Bone marrow (tissue), 2 donors: ENCODE measurements around the gene RUFY4.
"Not testable (repeated sequence)": the region's sequence is repeated elsewhere in the genome, so short reads cannot be mapped to it uniquely, and the experiment has no call there.

Source experiments
- DNase-seq, 2 donors: peaks; one replicate each; lab custom pipeline; 2025; lab: John Stamatoyannopoulos, UW

Gene RUFY4

DNA sequence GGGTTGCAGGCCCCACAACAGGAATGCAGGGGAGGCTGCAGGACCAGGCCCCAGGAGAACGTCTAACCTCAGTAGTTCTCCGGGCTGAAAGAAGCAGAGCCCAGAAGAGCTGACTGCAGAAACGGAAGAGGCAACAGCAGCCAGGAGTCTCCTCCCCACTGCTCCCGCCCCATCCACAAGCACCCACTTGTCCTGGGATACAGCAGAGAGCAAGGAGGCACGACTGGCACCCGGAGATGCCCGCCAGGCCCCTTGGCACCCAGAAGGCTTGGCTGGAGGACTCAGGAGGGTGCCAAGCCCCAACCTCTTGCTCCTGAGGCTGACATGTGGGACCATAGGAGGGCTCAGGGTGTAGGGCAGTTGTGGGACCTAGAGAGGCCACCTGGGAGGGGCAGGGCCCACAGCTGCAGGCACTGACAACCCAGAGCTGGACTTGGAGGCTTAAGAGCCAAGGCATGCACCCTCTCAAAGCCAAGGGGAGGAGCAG, 37.2 kb upstream of the RUFY4 start:
- DNase-seq = no peak

DNA sequence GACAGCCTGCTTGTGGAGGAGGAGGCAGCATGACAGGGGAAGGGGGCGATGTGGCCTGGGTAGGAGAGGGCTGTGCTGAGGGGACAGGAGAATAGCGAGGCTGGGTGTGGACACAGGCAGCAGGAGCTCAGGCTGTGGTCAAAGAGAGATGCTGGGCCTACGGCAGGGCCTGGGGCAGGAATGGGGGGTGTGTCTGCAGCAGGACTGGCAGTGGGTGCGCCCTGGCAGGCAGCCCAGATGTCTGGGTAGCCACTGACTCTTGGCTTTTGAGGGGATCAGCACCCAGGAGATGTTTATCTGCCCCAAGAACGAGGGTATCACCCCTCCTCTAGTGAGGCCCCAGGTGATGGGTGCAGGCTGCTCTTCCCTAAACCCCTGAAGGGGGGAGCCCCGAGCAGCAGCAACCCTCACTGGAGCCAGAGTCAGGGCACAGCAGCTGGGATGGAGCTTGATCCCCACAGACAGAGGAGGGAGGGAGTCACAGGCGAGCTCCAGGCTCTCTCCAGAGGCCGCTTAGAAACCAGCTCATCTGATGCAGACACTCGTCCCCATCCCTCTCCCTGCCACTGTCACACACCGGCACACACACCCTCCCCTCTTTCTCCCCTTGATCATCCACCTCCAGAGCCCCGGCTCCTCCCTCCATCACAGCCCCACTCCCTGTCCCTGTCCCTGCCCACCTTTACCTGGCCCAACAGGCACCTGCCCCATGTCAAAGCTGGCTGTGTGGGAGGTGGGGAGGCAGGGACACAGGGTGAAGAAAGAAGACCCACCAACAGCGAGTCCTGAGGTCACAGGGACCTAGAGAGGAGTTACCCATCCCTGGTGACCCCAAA, 36.5 kb upstream of the RUFY4 start:
- no peak for DNase-seq

DNA sequence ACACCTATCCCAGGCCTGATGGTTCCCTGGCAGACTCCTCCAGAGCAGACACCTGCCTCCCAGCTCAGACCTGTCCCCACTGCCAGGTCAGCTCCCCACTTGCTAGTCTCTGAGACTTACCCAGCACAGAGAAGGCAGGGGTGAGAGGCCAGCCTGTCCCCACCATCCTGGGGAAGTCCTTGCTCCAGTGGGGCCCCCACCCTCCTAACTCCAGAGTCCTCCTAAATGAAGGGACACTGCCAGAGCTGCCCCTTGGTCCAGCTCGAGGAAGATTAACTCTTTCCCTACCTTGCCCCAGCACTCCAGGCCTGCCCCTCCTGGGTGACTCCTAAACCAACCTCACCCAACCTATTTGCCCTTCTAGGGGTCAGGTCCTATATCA, 35.9 kb upstream of the RUFY4 start:
- no peak for DNase-seq

DNA sequence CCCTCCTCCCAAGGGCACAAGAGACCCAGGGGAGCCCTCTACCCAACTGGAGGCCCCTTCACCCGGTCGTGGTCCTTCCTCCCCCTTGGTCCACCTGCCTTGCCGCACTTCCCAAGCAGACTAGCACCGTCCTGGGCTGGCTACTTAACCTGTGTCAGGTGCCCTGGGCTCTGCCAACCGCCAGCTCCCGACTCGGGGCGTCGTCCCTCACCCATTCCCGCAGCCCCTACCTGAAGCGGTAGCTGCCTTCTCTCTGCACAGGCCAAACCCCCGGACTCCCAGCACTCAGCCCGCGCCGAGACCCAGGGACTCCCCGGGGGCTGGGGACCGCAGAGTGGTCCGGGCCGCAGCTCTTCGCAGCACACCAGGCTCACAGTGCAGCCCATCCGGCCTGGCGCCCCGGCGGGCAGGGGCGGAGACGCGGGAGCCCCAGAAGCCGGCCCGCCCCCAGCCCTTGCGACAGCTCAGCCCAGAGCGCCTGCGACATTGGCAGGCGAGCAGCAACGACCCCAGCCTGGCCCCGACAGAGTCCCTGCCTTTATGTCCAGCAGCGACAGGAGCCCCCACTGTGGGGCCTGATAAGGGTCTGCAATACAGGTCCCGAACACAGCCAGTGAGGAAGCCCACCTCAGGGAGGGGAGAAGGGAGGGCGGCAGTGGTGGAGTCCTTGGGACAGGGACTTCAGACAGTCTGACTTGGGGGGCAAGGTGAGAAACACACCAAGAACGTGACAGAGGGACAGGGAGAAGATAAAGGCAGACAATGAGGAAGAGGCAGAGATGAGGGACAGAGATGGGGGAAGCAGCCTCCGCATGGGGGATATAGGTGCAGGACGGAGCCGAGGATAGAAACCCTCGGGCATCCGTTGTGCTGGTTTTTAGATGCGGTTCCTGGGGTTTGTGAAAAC, 35.2 kb upstream of the RUFY4 start:
- no peak for DNase-seq

DNA sequence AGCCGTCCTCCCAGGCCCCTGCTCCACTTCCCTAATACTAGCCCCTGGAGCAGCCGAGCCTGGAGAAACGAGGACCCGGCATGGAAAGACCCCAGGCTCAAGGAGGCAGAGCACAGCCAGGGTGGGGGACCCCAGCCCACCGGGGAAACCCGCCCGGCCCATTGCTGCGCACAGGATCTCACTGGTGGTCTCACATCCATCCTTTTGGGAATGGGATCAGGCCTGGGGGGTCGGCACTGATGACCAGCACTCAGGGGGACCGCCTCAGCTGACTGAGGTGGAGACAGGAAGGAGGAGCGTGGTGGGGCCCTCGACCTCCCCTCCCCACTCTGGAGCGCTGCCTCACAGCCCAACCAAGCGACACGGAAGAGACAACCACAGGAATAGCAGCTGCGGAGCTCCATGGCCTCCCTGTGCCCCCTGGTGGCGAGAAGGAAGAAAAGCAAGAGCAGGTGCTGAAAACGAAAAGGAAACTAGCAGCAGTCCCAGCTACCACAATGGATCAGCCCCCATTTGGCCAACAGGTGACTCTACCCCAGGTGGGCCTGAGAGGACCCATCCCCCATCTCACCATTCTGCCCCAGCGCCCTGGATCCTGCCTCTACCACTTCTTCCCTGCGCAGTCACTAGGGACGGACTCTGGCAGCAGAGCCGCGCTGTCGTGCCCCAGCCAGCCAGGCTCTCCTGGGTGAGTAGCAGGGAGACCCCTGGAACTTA, 34.4 kb upstream of the RUFY4 start:
- peak; percentile 28 to 83 for DNase-seq

DNA sequence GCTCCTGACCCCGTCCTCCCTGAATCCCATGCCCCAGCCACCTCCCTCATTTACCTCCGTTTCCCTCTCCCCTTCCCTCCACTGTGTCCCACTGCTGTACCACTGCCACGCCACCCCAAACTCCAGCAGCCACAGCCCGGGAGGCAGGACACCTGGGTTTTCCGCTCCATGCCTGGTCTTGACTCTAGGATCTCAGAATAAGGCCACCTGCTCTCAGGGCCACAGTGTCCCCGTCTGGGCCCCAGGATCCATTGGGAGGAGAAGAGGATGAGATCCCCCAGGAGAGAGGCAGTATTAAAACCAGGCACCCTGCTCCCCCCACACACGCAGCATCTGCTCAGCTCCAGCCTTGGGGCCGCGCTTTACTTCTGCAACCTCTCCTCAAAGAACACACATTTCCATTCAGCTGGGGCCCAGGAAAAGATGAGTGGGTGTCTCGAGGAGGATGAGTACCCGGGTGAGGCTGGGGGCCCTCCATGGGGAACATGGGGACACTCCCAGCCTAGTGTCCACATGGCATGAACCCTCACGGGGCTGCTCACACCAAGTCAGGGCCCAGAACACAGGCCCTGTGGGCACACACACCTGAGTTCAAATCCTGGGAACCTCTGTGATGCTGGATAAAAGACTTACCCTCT, 33.5 kb upstream of the RUFY4 start:
- no peak for DNase-seq

DNA sequence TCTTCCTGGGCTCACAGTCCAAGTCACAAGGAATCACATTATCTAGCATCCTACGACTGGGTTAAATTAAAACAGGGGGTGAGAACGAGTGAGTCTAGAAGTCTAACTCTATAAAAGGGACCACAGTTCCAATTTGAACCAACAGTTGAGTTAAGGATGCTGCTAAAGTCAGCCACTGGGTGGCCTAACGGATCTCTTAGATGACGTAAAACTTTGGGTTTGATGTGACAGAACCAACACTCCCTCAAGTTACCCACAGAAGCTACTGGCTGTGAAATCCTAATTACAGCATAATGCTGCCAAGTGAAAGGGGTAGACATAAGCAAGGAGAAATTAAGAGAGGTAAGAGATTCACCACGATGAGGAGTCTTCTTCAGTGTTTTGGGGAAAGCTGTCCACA, 32.7 kb upstream of the RUFY4 start:
- no peak for DNase-seq

DNA sequence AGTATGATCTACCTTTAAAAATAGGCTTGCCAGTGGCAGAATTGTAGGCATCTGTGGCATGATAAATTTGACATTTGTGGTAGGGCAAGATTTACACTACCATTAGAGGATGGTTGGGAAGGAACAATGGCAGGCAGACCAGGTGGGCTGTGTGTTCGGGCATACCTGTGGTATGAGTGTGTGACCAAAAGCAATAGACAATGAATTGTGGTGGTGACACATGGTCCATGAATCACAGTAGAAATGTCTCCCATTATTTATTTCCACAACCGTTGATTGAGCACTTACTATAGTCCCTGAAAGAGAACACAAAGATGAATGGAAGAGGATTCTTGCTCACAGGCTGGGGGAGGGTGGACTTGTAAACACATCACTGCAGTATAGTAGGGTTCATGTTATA, 29.9 kb upstream of the RUFY4 start:
- no peak for DNase-seq

DNA sequence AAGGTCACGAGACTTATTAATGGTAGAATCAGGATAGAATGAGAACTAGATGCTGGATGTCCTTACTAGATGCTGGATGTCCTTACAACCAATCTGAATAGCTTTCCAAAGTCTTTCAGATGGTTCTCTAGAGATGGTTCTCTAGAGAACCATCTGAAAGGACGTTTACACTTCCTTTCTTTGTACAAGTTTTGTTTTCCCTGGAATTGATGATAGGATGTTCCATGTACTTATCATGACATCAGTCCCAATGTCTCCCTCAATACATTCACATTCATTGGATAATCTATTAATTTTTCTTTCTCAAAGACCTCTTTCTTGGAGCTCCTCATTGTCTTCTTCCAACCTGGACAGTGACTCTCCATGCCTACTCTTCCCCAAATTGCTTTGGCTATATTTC, 28.2 kb upstream of the RUFY4 start:
- no peak for DNase-seq

DNA sequence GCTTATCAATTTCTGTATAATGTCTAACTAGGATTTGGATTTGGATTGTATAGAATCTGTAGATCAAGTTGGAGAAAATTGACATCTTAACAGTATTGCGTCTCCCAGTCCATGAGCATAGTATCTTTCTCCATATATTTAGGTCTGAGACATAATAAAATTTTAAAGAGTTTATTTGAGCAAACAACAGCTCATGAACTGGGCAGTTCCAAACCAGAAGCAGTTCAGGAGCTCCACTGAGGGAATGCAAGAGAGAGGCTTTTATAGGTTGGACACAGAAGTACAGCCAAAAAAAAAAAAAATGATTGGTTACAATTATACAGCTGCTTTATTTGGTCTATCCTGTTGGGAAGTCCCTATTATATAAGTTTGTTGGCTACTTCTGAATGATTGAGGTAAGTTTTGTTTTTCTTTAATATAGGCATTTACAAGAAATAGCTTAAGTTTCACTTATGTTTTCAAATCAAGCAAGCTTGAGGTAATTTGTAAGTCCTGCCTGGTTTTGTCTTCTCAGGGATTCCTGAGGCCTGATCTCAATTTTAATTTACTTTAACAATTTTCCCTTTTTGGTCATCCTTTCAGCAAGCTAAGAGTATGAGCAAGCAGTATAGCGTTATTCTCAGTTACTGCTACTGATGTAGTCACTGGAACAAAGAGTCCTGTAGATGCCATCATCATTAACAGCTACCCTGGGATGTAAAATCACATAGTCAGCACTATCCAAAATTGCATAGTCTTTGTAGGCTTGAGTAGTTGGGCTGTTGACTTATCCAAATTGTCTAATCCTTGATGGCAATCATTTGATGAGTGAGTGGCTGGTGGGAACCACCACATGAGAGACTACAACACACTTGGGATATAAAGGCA, 27.5 kb upstream of the RUFY4 start:
- DNase-seq = no peak

DNA sequence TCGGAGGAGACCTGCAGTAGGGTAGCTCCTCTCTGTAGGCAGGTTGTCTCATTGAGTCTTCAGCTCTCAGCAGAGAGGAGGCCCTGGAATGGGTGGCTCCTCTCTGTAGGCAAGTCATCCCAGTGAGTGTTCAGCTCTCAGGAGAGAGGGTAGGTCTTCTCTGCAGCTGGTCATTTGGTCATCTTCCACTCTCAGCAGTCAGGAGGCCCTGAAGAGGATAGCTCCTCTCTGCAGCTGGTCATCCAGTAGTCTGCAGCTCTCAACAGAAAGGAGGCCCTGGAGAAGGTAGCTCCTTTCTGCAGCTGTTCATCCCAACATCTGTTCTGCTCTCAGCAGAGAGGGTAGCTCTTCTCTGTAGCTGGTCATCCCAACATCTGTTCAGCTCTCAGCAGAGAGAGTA, 26.0 kb upstream of the RUFY4 start:
- DNase-seq = no peak

DNA sequence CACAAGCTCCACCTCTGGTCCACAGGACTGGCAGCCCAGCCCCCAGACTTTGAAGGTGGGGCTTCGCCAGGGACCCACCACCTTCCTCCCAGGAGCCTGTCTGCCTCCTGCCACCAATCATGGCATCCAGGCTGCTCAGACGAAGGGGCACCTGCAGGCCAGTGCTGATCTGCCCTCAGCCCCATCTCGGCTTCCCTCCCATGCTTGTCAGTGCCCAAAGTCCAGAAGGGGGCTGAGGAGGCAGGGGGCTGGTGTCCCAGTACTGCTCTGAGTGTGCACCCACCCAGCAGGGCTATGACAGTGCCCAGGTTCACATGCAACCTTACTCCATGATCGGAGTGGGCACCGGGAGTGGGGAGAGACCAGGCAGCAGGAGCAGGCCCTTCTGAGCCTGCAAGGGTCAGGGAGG, 25.3 kb upstream of the RUFY4 start:
- DNase-seq = no peak

DNA sequence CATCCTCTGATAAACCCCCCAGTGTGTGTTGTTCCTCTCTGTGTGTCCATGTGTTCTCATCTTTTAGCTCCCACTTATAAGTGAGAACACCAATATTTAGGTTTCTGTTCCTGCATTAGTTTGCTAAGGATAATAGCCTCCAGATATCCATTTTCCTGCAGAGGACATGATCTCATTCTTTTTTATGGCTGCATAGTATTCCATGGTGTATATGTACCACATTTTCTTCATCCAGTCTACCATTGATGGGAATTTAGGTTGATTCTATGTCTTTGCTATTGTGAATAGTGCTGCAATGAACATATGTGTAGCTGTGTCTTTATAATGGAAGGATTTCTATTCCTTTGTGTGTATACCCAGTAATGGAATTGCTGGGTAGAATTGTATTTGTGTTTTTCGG, 24.5 kb upstream of the RUFY4 start:
- not testable (repeated sequence) for DNase-seq

DNA sequence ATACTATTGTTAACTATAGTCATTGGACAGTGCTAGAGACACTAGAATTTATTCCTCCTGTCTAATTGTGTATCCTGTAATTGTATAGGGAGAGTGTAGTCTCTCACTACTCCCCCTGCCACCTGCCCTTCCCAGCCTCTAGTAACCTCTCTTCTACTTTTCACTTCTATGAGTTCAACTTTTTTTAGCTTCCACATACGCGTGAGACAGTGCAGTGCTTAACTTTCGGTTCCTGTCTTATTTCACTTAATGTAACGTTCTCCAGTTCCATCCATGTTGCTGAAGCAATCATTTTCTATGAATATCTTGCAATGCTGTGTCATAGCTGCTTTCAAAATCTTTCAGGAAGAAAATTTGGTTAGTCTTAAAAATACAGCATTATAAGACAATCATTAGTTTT, 22.8 kb upstream of the RUFY4 start:
- peak in 1 of 2 donors; percentile 28 for DNase-seq

DNA sequence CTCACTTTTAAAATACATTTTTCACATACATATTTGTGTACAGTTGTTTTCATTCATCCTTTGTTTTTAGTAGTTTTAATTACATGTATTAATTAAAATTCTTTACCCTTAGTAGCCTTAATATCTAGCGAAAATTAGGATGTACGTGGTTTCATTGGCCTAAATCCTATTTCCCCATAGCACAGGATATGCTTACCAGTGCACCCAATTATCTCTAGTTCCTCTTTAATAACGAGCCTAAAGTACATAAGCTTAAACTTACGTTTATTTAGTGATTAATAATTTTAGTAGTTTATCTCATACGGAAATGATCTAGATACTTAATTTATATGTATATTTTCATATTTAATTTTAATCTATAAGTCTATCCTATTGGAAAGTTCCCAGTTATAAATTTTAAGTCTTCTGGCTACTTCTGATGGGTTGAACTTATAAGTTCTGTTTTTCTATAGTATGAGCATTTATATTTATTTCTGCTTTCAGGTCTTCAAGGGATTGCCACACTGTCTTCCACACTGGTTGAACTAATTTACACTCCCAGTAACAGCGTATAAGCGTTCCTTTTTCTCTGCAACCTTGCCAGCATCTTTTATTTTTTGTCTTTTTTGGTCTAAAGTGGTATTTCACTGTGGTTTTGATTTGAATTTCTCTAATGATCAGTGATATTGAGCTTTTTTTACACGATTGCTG, 21.4 kb upstream of the RUFY4 start:
- no peak for DNase-seq

DNA sequence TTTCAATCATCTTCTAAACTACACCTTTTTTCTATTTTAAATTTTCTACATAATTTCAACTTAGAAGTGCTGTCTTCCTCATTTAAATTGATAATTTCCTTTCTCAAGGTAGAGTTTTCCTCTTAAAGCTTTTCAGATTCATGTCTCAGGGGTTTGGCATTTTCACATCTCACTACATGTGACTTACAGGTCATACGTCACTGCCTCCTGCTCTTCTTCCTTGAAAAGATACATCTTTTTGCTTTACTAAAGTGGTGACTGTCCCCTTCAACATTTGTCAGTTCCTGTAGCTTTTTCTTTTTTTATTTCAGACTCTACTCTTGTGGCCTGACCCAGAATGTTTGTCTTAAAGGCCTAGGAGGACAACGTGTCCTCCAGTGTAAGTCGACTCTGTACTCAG, 17.1 kb upstream of the RUFY4 start:
- DNase-seq = no peak

DNA sequence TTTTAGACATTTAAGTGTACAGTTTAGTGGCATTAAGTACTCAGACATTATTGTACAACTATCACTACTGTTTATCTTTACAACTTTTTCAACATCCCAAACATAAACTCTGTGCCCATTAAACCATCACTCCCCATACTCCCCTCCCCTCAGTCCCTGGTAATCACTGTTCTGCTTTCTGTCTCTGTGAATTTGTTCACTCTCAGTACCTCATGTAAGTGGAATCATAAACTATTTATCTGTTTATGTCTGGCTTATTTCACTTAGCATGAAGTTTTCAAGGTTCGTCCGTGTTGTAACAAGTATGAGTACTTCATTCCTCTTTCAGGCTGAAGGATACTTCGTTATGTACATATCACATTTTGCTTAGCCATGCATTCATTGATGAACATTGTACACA, 9.8 kb upstream of the RUFY4 start:
- DNase-seq = no peak

DNA sequence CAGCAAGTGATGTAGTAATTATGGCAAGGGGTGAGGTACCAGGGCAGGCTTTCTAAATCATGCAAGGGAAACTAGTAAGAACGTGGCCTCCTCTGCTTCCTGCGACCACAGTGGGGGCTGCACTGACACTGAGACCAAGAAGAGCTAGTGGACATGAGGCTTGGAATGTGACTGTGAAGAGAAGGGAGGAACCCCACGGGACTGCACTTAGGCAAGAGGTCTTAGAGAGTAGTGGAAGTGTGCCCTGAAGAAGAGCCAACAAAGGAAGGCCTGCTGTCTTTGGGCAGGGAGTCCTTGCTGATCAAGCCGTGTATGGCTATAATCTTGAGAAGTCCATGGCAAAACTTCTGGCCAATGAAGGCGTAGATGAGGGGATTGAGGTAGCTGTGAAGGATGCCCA, 8.9 kb upstream of the RUFY4 start:
- no peak for DNase-seq

DNA sequence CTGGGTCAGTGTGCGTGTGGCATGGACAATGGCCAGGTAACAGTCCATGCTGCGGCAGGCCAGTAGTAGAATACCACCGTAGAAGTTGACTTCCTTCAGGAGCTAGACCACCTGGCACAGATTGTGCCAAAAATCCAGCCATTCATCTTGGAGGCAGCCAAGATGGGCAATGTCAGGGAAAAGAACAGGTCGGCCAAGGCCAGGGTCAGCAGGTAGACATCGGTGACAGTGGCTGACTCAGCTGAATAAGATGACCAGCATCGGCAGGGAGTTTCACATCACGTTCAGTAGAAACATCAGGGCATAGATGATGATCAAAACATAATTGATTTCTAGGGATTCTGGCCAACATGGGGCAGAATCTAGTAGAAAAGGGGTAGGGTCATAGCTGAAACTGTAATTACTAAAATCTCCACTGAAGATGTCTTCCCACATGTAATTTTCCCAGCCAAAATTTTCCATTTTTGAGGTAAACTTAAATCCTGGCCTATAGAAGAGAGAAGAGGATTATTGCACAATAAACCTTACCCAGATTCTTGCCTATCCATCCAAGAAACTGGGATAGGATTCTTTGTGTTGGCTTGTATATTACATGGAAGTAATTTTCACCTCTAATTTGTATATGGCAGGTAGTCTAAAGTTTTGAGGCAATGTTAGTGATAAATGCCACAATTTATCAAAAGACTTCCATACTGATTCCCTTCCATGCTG, 7.9 kb upstream of the RUFY4 start:
- DNase-seq = no peak

DNA sequence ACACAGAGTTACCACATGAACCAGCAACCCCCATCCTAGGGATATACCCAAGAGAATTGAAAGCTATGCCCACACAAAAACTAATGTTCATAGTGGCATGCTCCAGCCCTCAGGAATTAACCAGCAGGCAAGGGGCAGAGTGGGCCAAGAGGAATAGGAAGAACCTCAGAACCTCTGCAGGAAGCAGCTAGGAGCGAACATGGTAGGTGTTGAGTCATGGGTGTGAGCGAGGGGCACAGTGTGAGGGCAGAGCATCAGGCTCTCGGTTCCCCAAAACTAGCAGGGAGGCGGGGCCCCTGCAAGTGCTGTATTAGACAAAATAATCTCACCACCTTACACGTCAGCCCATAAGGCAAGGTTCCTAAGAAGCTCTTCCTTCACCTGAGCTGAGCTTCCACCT, 5.6 kb upstream of the RUFY4 start:
- DNase-seq = peak; percentile 8 to 33
